ENCODE results near the gene ATOH8.

DNA sequence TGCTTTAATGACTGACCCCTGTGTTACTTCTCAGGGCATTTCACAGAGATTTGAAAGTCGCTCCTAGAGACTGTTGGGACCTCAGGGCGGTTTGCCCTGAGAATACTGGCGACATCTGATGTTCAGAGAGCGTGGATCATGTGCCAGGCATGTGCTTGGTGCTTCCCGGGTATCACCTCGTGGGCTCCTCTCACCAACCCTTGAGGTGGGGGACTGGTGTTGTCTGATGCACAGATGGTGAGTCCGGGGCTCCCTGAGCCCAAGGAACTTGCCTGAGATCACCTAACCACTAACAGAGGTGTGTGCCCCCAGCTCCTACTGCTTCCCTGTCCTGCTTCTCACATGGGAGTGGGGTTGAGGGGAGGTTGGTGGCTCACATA, 16.2 kb downstream of the ATOH8 start:
- TF ChIP-seq, protein P1, sequence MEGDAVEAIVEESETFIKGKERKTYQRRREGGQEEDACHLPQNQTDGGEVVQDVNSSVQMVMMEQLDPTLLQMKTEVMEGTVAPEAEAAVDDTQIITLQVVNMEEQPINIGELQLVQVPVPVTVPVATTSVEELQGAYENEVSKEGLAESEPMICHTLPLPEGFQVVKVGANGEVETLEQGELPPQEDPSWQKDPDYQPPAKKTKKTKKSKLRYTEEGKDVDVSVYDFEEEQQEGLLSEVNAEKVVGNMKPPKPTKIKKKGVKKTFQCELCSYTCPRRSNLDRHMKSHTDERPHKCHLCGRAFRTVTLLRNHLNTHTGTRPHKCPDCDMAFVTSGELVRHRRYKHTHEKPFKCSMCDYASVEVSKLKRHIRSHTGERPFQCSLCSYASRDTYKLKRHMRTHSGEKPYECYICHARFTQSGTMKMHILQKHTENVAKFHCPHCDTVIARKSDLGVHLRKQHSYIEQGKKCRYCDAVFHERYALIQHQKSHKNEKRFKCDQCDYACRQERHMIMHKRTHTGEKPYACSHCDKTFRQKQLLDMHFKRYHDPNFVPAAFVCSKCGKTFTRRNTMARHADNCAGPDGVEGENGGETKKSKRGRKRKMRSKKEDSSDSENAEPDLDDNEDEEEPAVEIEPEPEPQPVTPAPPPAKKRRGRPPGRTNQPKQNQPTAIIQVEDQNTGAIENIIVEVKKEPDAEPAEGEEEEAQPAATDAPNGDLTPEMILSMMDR (IDR thresholded peaks at IDR 0.05): no peak
- no peak for TF ChIP-seq EZH2 (IDR thresholded peaks at IDR 0.05; ENCODE audit: borderline replicate concordance, insufficient read depth, low read depth, low read length, poor library complexity, severe bottlenecking)
